Activated T-cell treated with anti-CD3 and anti-CD28 coated beads, Interleukin-2, amount 50 U/mL, for 72 hours (primary cell): Measurements from ENCODE around the gene CCNQ. TPM values are rescaled to one million over a fixed set of nuclear protein-coding genes. Genes with fewer than 3 reads are reported as not detected.

Experiments used
- ATAC-seq, 2 donors: fragments of 150-1000 bp; cut with Tn5 transposase; replicated peaks in 1 of 2; 2 replicates each; pipeline ENCODE4 v1.10.0; 2021; ENCODE audit warnings: moderate library complexity in 2 of 2, mild to moderate bottlenecking in 1 of 2
- DNase-seq, 2 donors: peaks; one replicate each; pipeline ENCODE4 v3.0.0; 2021 to 2022; ENCODE audit warnings: mixed read lengths in 1 of 2
- H3K27ac Mint-ChIP-seq: one replicate; pipeline ENCODE4 v1.8.0; 2022; ENCODE audit warnings: mild to moderate bottlenecking, moderate library complexity, mixed read lengths
- H3K27me3 Mint-ChIP-seq: one replicate; pipeline ENCODE4 v1.8.0; 2022; ENCODE audit warnings: low read depth, mixed read lengths
- H3K36me3 Mint-ChIP-seq, 2 donors: one replicate each; pipeline ENCODE4 v1.8.0; 2022; ENCODE audit warnings: mixed read lengths in 2 of 2, mild to moderate bottlenecking in 1 of 2; ENCODE audit not compliant: insufficient read depth in 2 of 2
- H3K4me1 Mint-ChIP-seq: one replicate; pipeline ENCODE4 v1.8.0; 2022; ENCODE audit warnings: low read depth, mixed read lengths
- H3K4me3 Mint-ChIP-seq, 2 donors: one replicate each; pipeline ENCODE4 v1.8.0; 2022; ENCODE audit warnings: mild to moderate bottlenecking in 2 of 2, mixed read lengths in 2 of 2, moderate library complexity in 2 of 2
- H3K9me3 Mint-ChIP-seq, 2 donors: one replicate each; pipeline ENCODE4 v1.8.0; 2022; ENCODE audit warnings: mixed read lengths in 2 of 2
- total RNA-seq, 2 donors: library from RNA; stranded (reverse); gene quantifications; one replicate each; pipeline ENCODE4 v1.2.3, GENCODE V29; 2022

CCNQ gene
- total RNA-seq, 2 donors from 2014 or later, result 16.8 to 20.3 TPM

GRCh38 chrX:153633607-153634180, 34.8 kb upstream of the CCNQ start:
- ATAC-seq (no peak), DNase-seq (no peak)
- Mint-ChIP-seq H3K27me3 (peaks cover 7% of the 10 kb centered on the region), H3K27ac (no peak overlapping the region), H3K9me3 (peaks cover 0 to 4% of the 10 kb centered on the region in 2 donors), H3K4me3 (no peak overlapping the region), H3K36me3 (peaks cover 0 to 4% of the 10 kb centered on the region in 2 donors), H3K4me1 (no peaks in the 10 kb centered on the region)

- Mint-ChIP-seq H3K27ac (no peak overlapping the region), H3K4me1 (no peaks in the 10 kb centered on the region), H3K27me3 (peaks cover 7% of the 10 kb centered on the region), H3K9me3 (peaks cover 0 to 4% of the 10 kb centered on the region in 2 donors), H3K4me3 (no peak overlapping the region), H3K36me3 (peaks cover 0 to 4% of the 10 kb centered on the region in 2 donors)
- no peak for DNase-seq
- ATAC-seq, result no peak
These were observed 34.1 kb upstream of the CCNQ start for GRCh38 chrX:153633048-153633447.

GRCh38 chrX:153632595-153632946, 33.6 kb upstream of the CCNQ start:
- Mint-ChIP-seq H3K9me3 (peaks cover 0 to 4% of the 10 kb centered on the region in 2 donors), H3K27me3 (peaks cover 7% of the 10 kb centered on the region), H3K27ac (no peak overlapping the region), H3K4me1 (no peaks in the 10 kb centered on the region), H3K4me3 (no peak overlapping the region), H3K36me3 (peaks cover 0 to 4% of the 10 kb centered on the region in 2 donors)
- no peak for DNase-seq
- no peak for ATAC-seq

GRCh38 chrX:153631907-153632594, 33.1 kb upstream of the CCNQ start:
- Mint-ChIP-seq H3K9me3 (peaks cover 0 to 4% of the 10 kb centered on the region in 2 donors), H3K4me1 (no peaks in the 10 kb centered on the region), H3K27me3 (peaks cover 7% of the 10 kb centered on the region), H3K36me3 (peaks cover 0 to 4% of the 10 kb centered on the region in 2 donors), H3K27ac (no peak overlapping the region), H3K4me3 (no peak overlapping the region)
- no peak for ATAC-seq
- no peak for DNase-seq

- Mint-ChIP-seq H3K27me3 (peaks cover 7% of the 10 kb centered on the region), H3K36me3 (peaks cover 0 to 4% of the 10 kb centered on the region in 2 donors), H3K27ac (no peak overlapping the region), H3K9me3 (peaks cover 0 to 4% of the 10 kb centered on the region in 2 donors), H3K4me3 (no peak overlapping the region), H3K4me1 (no peaks in the 10 kb centered on the region)
- no peak for DNase-seq
- ATAC-seq, result no peak
These were observed 32.4 kb upstream of the CCNQ start for GRCh38 chrX:153631346-153631745.

GRCh38 chrX:153628665-153629064, 29.7 kb upstream of the CCNQ start:
- Mint-ChIP-seq H3K4me3 (no peak overlapping the region), H3K9me3 (peaks cover 0 to 4% of the 10 kb centered on the region in 2 donors), H3K4me1 (no peaks in the 10 kb centered on the region), H3K27me3 (peaks cover 7% of the 10 kb centered on the region), H3K36me3 (peaks cover 0 to 4% of the 10 kb centered on the region in 2 donors), H3K27ac (no peak overlapping the region)
- DNase-seq (no peak), ATAC-seq (no peak)

- Mint-ChIP-seq H3K4me1 (no peaks in the 10 kb centered on the region), H3K27me3 (peaks cover 7% of the 10 kb centered on the region), H3K36me3 (peaks cover 0 to 4% of the 10 kb centered on the region in 2 donors), H3K4me3 (no peak overlapping the region), H3K9me3 (peaks cover 0 to 4% of the 10 kb centered on the region in 2 donors), H3K27ac (no peak overlapping the region)
- no peak for DNase-seq
- no peak for ATAC-seq
These were observed 29.2 kb upstream of the CCNQ start for GRCh38 chrX:153628129-153628528.

GRCh38 chrX:153627675-153628111, 28.8 kb upstream of the CCNQ start:
- Mint-ChIP-seq H3K27me3 (peaks cover 7% of the 10 kb centered on the region), H3K4me3 (no peak overlapping the region), H3K9me3 (peaks cover 0 to 4% of the 10 kb centered on the region in 2 donors), H3K4me1 (no peaks in the 10 kb centered on the region), H3K36me3 (peaks cover 0 to 4% of the 10 kb centered on the region in 2 donors), H3K27ac (no peak overlapping the region)
- no peak for DNase-seq
- ATAC-seq, result no peak

GRCh38 chrX:153626863-153627674, 28.1 kb upstream of the CCNQ start:
- Mint-ChIP-seq H3K9me3 (peaks cover 0 to 4% of the 10 kb centered on the region in 2 donors), H3K27me3 (peaks cover 7% of the 10 kb centered on the region), H3K4me3 (no peak overlapping the region), H3K36me3 (peaks cover 0 to 4% of the 10 kb centered on the region in 2 donors), H3K27ac (no peak overlapping the region), H3K4me1 (no peaks in the 10 kb centered on the region)
- no peak for ATAC-seq
- DNase-seq, result no peak

GRCh38 chrX:153626025-153626633, 27.2 kb upstream of the CCNQ start:
- Mint-ChIP-seq H3K27ac (no peak overlapping the region), H3K36me3 (peaks cover 0 to 3% of the 10 kb centered on the region in 2 donors), H3K4me1 (no peaks in the 10 kb centered on the region), H3K4me3 (no peak overlapping the region), H3K9me3 (peaks cover 0 to 3% of the 10 kb centered on the region in 2 donors), H3K27me3 (peaks cover 4% of the 10 kb centered on the region)
- ATAC-seq (no peak), DNase-seq (no peak)

- ATAC-seq, result no peak
These were observed 26.5 kb upstream of the CCNQ start for GRCh38 chrX:153625271-153626024.

GRCh38 chrX:153624196-153625091, 25.5 kb upstream of the CCNQ start:
- Mint-ChIP-seq H3K4me3 (no peak overlapping the region), H3K27ac (no peak overlapping the region), H3K27me3 (no peaks in the 10 kb centered on the region), H3K4me1 (no peaks in the 10 kb centered on the region), H3K36me3 (no peaks in the 10 kb centered on the region), H3K9me3 (no peaks in the 10 kb centered on the region)
- DNase-seq (no peak), ATAC-seq (no peak)

More at GRCh38 chrX:153625271-153626024, 26.5 kb upstream of the CCNQ start:
- Mint-ChIP-seq H3K9me3 (no peaks in the 10 kb centered on the region), H3K27me3 (no peaks in the 10 kb centered on the region), H3K4me3 (no peak overlapping the region), H3K4me1 (no peaks in the 10 kb centered on the region), H3K27ac (no peak overlapping the region), H3K36me3 (no peaks in the 10 kb centered on the region)
- DNase-seq, result no peak
